CD4-positive, alpha-beta T cell treated with Interleukin-4 for 1 hour (primary cell): ENCODE measurements around the gene POLA1.
"Not testable (repeated sequence)": the region's sequence is repeated elsewhere in the genome, so short reads cannot be mapped to it uniquely, and the experiment has no call there.

Experiments used
- DNase-seq, 2 donors: peaks; one replicate each; pipeline ENCODE4 v3.0.0-alpha.2; 2020 to 2022

Gene POLA1

GRCh38 chrX:24693453-24694202 is at the start of gene POLA1:
Gene POLA1, plus strand, starts transcription at chrX:24693918. Its CDS starts 44 bp downstream, at chrX:24693962.
- DNase-seq: peak; percentile 70 to 71

- DNase-seq: no peak
Observed at GRCh38 chrX:24646006-24646405, 47.7 kb upstream of the POLA1 start.

- DNase-seq: no peak
Observed at GRCh38 chrX:24646745-24647182, 47.0 kb upstream of the POLA1 start.

GRCh38 chrX:24647257-24648058 is 46.3 kb upstream of the POLA1 start, which contains the start of gene PCYT1B:
Gene PCYT1B, minus strand, starts transcription at chrX:24647347. Its CDS starts 242 bp downstream, at chrX:24647105.
- DNase-seq: peak; percentile 56 to 59

GRCh38 chrX:24648495-24648894 is 45.2 kb upstream of the POLA1 start:
- no peak for DNase-seq

- no peak for DNase-seq
Observed at GRCh38 chrX:24651783-24652182, 41.9 kb upstream of the POLA1 start.

GRCh38 chrX:24655679-24656078 is 38.0 kb upstream of the POLA1 start:
- not testable (repeated sequence) for DNase-seq

- DNase-seq: no peak
Observed at GRCh38 chrX:24657671-24658386, 35.9 kb upstream of the POLA1 start.

- no peak for DNase-seq
Observed at GRCh38 chrX:24658421-24658820, 35.3 kb upstream of the POLA1 start.

- no peak for DNase-seq
Observed at GRCh38 chrX:24659106-24659505, 34.6 kb upstream of the POLA1 start.

GRCh38 chrX:24659646-24660045 is 34.1 kb upstream of the POLA1 start:
- DNase-seq: no peak

- no peak for DNase-seq
Observed at GRCh38 chrX:24661292-24661691, 32.4 kb upstream of the POLA1 start.

- no peak for DNase-seq
Observed at GRCh38 chrX:24662352-24662751, 31.4 kb upstream of the POLA1 start.

GRCh38 chrX:24668111-24668510 is 25.6 kb upstream of the POLA1 start:
- no peak for DNase-seq

- no peak for DNase-seq
Observed at GRCh38 chrX:24672701-24673190, 21.0 kb upstream of the POLA1 start.

GRCh38 chrX:24673424-24673823 is 20.3 kb upstream of the POLA1 start:
- DNase-seq: no peak

GRCh38 chrX:24676403-24677024 is 17.2 kb upstream of the POLA1 start:
- peak in 1 of 2 donors; percentile 11 for DNase-seq

GRCh38 chrX:24682739-24683432 is 10.8 kb upstream of the POLA1 start:
- no peak for DNase-seq

- DNase-seq: no peak
Observed at GRCh38 chrX:24684048-24684447, 9.7 kb upstream of the POLA1 start.

GRCh38 chrX:24692305-24692704 is 1.4 kb upstream of the POLA1 start:
- DNase-seq: no peak

- DNase-seq: no peak
Observed at GRCh38 chrX:24694825-24695224, 1.1 kb downstream of the POLA1 start.

GRCh38 chrX:24696294-24696693 is 2.6 kb downstream of the POLA1 start:
- no peak for DNase-seq
